ENCODE data around the gene AGAP3. TPM values are rescaled to one million over a fixed set of nuclear protein-coding genes. Genes with fewer than 3 reads are reported as not detected.
A peak's percentile ranks its signal among the peaks of the same experiment; 100 is the strongest.

AGAP3 gene
- total RNA-seq, 1 experiment from 2014 or later, result 138 TPM

DNA sequence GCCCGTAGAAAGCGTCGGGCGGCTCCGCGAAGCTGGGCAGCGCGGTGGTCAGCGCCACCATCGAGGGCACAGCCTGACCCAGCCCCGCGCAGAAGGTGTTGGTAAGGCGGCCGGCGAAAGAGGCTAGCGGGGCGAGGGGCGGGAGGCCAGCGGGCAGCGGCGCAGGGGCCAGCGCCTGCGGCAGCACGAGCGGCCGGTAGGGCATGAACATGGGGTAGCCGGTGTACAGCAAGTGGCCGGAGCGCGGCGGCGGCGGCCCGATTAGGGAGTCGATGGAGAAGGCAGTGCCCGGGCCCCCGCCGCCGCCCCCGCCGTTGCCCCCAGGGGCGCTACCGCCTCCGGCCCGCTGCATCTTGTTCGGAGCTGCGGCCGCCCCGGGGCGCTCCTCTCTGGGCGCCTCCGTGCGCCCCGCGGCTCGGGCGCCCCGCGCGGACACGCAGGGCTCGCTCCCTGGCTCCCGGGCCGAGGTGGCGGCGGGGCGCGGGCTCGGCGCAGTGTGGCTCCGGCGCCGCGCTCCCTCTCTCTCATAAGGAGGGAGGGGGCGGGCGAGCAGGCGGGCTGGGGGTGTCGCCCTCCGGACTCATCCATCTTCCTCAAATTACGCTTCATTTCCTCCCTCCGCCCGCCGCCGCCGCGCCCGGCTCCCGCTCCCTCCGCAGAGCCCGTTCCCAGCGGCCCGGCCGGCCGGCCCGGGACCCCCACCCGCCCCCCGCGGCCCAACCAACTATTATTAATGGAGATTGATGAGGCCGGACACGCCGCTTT, 81.1 kb downstream of the AGAP3 start, which contains the start of gene GBX1:
TSS of gene GBX1 (minus strand) at position 498 of the 765 bp plus-strand sequence. CDS start at position 352, 146 bp downstream.
- no peak for TF ChIP-seq CTCF (IDR thresholded peaks at IDR 0.05; ENCODE audit: unreplicated experiment)
- peak within 1 kb of the TSS; percentile 38 for H3K4me3 Mint-ChIP-seq (ENCODE audit: unreplicated experiment)
- no peak for DNase-seq (ENCODE audit: unreplicated experiment)
- H3K27ac Mint-ChIP-seq (ENCODE audit: low read depth, unreplicated experiment), result no peak within 1 kb of the TSS
- ChIA-PET POLR2A (no interaction called here), CTCF (no interaction called here)
- no peaks in the 10 kb centered on the region for H3K4me1 Mint-ChIP-seq (ENCODE audit: insufficient read depth, unreplicated experiment)
- H3K36me3 Mint-ChIP-seq (ENCODE audit: insufficient read depth, unreplicated experiment), result no peaks in the 10 kb centered on the region
- no peaks in the 10 kb centered on the region for H3K9me3 Mint-ChIP-seq (ENCODE audit: unreplicated experiment)
- peaks cover 27% of the 10 kb centered on the region for H3K27me3 Mint-ChIP-seq (ENCODE audit: insufficient read depth, unreplicated experiment)
- intact Hi-C loops (cut with micrococcal nuclease), result no loop called here
- no TSS peak for BruUV-seq (replicated peaks)

GRCh38 chr7:151168003-151168786, 81.9 kb downstream of the AGAP3 start:
- Mint-ChIP-seq H3K36me3 (ENCODE audit: insufficient read depth, unreplicated experiment) (no peaks in the 10 kb centered on the region), H3K27ac (ENCODE audit: low read depth, unreplicated experiment) (no peak overlapping the region), H3K27me3 (ENCODE audit: insufficient read depth, unreplicated experiment) (peaks cover 35% of the 10 kb centered on the region), H3K4me1 (ENCODE audit: insufficient read depth, unreplicated experiment) (no peaks in the 10 kb centered on the region), H3K9me3 (ENCODE audit: unreplicated experiment) (no peaks in the 10 kb centered on the region), H3K4me3 (ENCODE audit: unreplicated experiment) (peak overlapping the region; percentile 38)
- no peak for TF ChIP-seq CTCF (IDR thresholded peaks at IDR 0.05; ENCODE audit: unreplicated experiment)
- ChIA-PET CTCF (interaction anchor here (0.6 kb wide), 3 partner anchors 20 to 146 kb away, joined by 3 to 4 read pairs (median 3); no protein-coding TSS in a partner anchor), POLR2A (no interaction called here)
- no peak for DNase-seq (ENCODE audit: unreplicated experiment)
- no TSS peak for BruUV-seq (replicated peaks)
- intact Hi-C loops (cut with micrococcal nuclease), result no loop called here

DNA sequence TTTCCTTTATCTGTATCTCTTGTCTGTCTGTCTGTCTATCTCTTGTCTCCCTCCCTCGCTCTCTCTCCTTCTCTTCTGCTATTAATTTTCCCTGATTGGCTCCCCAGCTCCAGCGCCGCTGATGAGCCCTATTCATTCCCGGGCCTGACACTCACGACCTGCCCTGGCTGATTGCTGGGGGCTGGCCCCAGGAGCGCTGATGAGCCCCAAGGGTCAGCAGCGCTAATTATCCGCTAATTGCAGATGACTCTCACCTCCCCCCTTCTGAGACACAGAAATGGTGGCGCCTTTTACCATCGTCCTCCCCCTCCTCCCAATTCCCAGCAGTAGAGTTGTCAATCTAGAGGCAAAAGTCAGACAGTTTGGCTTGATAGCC, 82.5 kb downstream of the AGAP3 start:
- H3K4me3 Mint-ChIP-seq (ENCODE audit: unreplicated experiment), result no peak overlapping the region

More for the DNA sequence above, 82.5 kb downstream of the AGAP3 start:
- BruUV-seq (replicated peaks), result no TSS peak
- Mint-ChIP-seq H3K36me3 (ENCODE audit: insufficient read depth, unreplicated experiment) (no peaks in the 10 kb centered on the region), H3K9me3 (ENCODE audit: unreplicated experiment) (no peaks in the 10 kb centered on the region), H3K27ac (ENCODE audit: low read depth, unreplicated experiment) (no peak overlapping the region), H3K4me1 (ENCODE audit: insufficient read depth, unreplicated experiment) (no peaks in the 10 kb centered on the region), H3K27me3 (ENCODE audit: insufficient read depth, unreplicated experiment) (peaks cover 41% of the 10 kb centered on the region)
- POLR2A ChIA-PET, result interaction anchor here (0.7 kb wide), 1 partner anchor 237 kb away, joined by 3 read pairs; no protein-coding TSS in a partner anchor
- DNase-seq (ENCODE audit: unreplicated experiment), result no peak
- CTCF ChIA-PET, result interaction anchor here (0.6 kb wide), 3 partner anchors 21 to 145 kb away, joined by 3 to 4 read pairs (median 3); no protein-coding TSS in a partner anchor
- no peak for TF ChIP-seq CTCF (IDR thresholded peaks at IDR 0.05; ENCODE audit: unreplicated experiment)
- intact Hi-C loops (cut with micrococcal nuclease), result no loop called here

Measured in MCF 10A (cell line).